GM18520 (cell line): Measurements from ENCODE around the gene ZNF564.
"Not testable (repeated sequence)": the region's sequence is repeated elsewhere in the genome, so short reads cannot be mapped to it uniquely, and the experiment has no call there.

ENCODE experiments used
- ATAC-seq: cut with Tn5 transposase; IDR thresholded peaks from one replicate; pipeline ENCODE4 v1.9.1; 2021; ENCODE audit not compliant: unreplicated experiment

The ZNF564 gene

GRCh38 chr19:12551060-12551832 is at the start of gene ZNF564:
Gene ZNF564 (minus strand): TSS chr19:12551482. CDS start chr19:12551332, 150 bp downstream.
- peak; percentile 99 for ATAC-seq

GRCh38 chr19:12597594-12597993 is 46.3 kb upstream of the ZNF564 start:
- ATAC-seq = no peak

GRCh38 chr19:12596927-12597548 is 45.8 kb upstream of the ZNF564 start:
- no peak for ATAC-seq

- no peak for ATAC-seq
Observed at GRCh38 chr19:12596485-12596884, 45.2 kb upstream of the ZNF564 start.

GRCh38 chr19:12581100-12581499 is 29.8 kb upstream of the ZNF564 start:
- no peak for ATAC-seq

GRCh38 chr19:12580180-12580694 is 29.0 kb upstream of the ZNF564 start:
- no peak for ATAC-seq

- no peak for ATAC-seq
Observed at GRCh38 chr19:12578641-12579040, 27.4 kb upstream of the ZNF564 start.

GRCh38 chr19:12574036-12574435 is 22.8 kb upstream of the ZNF564 start:
- no peak for ATAC-seq

- no peak for ATAC-seq
Observed at GRCh38 chr19:12567951-12568350, 16.7 kb upstream of the ZNF564 start.

- not testable (repeated sequence) for ATAC-seq
Observed at GRCh38 chr19:12566380-12566779, 15.1 kb upstream of the ZNF564 start.

GRCh38 chr19:12564016-12564664 is 12.9 kb upstream of the ZNF564 start:
- no peak for ATAC-seq

GRCh38 chr19:12555456-12555930 is 4.2 kb upstream of the ZNF564 start:
- ATAC-seq = no peak

- no peak for ATAC-seq
Observed at GRCh38 chr19:12546903-12547302, 4.4 kb downstream of the ZNF564 start.

- no peak for ATAC-seq
Observed at GRCh38 chr19:12546068-12546467, 5.2 kb downstream of the ZNF564 start.

GRCh38 chr19:12545267-12545666 is 6.0 kb downstream of the ZNF564 start:
- ATAC-seq = no peak

- no peak for ATAC-seq
Observed at GRCh38 chr19:12544401-12544876, 6.8 kb downstream of the ZNF564 start.

- ATAC-seq = no peak
Observed at GRCh38 chr19:12543855-12544254, 7.4 kb downstream of the ZNF564 start.

GRCh38 chr19:12527034-12527836 is 24.0 kb downstream of the ZNF564 start:
- no peak for ATAC-seq

GRCh38 chr19:12526542-12526941 is 24.7 kb downstream of the ZNF564 start:
- no peak for ATAC-seq

GRCh38 chr19:12521996-12522395 is 29.3 kb downstream of the ZNF564 start:
- ATAC-seq = no peak
